Amygdala (tissue), 56 donors: ENCODE data around the gene SEC61B.
"Not testable (repeated sequence)": the region's sequence is repeated elsewhere in the genome, so short reads cannot be mapped to it uniquely, and the experiment has no call there.

Experiments used
- DNase-seq, 56 donors: peaks; one replicate each; lab custom pipeline; 2025; lab: John Stamatoyannopoulos, UW

Gene SEC61B

GRCh38 chr9:99190597-99191283 is 31.3 kb upstream of the SEC61B start:
- DNase-seq = no peak

GRCh38 chr9:99192786-99193465 is 29.2 kb upstream of the SEC61B start:
- DNase-seq = no peak

GRCh38 chr9:99193466-99193821 is 28.6 kb upstream of the SEC61B start:
- no peak for DNase-seq

GRCh38 chr9:99196484-99196883 is 25.6 kb upstream of the SEC61B start:
- DNase-seq = not testable (repeated sequence)

GRCh38 chr9:99197124-99197630 is 24.9 kb upstream of the SEC61B start:
- DNase-seq = no peak

- peak in 6 of 56 donors; percentile 2 to 25 (median 12) for DNase-seq
These were observed 24.1 kb upstream of the SEC61B start for GRCh38 chr9:99197987-99198386.

GRCh38 chr9:99199938-99200539 is 22.0 kb upstream of the SEC61B start:
- DNase-seq = no peak

- DNase-seq = peak in 1 of 56 donors; percentile 11
These were observed 20.5 kb upstream of the SEC61B start for GRCh38 chr9:99201603-99202002.

GRCh38 chr9:99210572-99210971 is 11.5 kb upstream of the SEC61B start:
- DNase-seq = no peak

- DNase-seq = no peak
These were observed 10.3 kb upstream of the SEC61B start for GRCh38 chr9:99211746-99212145.

- no peak for DNase-seq
These were observed 8.9 kb upstream of the SEC61B start for GRCh38 chr9:99213197-99213596.

- DNase-seq = no peak
These were observed 6.0 kb upstream of the SEC61B start for GRCh38 chr9:99216073-99216472.

- DNase-seq = no peak
These were observed 2.1 kb upstream of the SEC61B start for GRCh38 chr9:99220011-99220410.

- no peak for DNase-seq
These were observed 839 bp upstream of the SEC61B start for GRCh38 chr9:99221266-99221620.

- DNase-seq = no peak
These were observed 561 bp downstream of the SEC61B start for GRCh38 chr9:99222416-99223270.

- no peak for DNase-seq
These were observed 2.4 kb downstream of the SEC61B start for GRCh38 chr9:99224445-99224844.

GRCh38 chr9:99226054-99226453 is 4.0 kb downstream of the SEC61B start:
- DNase-seq = no peak

- DNase-seq = no peak
These were observed 8.1 kb downstream of the SEC61B start for GRCh38 chr9:99230206-99230605.

- peak in 1 of 56 donors; percentile 11 for DNase-seq
These were observed 9.6 kb downstream of the SEC61B start for GRCh38 chr9:99231711-99232110.

- no peak for DNase-seq
These were observed 12.5 kb downstream of the SEC61B start for GRCh38 chr9:99234618-99235017.

- no peak for DNase-seq
These were observed 13.0 kb downstream of the SEC61B start for GRCh38 chr9:99235069-99235468.
